ENCODE measurements around the gene NHSL1.

DNA sequence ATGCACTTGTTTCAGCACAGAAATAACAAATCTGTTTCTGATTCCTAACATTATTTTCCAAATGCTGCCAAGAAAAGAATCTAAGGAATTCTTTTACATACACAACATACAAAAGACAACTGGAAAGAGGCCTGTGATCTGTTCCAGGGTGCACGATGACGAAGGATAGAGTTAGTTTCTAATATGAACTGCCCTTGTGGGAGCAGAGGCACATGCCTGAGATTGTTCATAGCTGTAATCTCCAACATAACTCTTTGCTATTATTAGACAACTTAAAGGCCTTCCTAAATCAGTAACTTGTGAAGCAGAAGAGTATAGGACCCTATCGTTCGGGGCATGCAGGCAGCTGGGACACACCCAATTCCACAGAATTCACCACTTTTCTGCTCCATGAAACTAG is 41.2 kb upstream of the NHSL1 start:
- TF ChIP-seq EZH2 (optimal IDR thresholded peaks at IDR 0.05; ENCODE audit: low read depth, low read length) = no peak
- TF ChIP-seq, protein P1, sequence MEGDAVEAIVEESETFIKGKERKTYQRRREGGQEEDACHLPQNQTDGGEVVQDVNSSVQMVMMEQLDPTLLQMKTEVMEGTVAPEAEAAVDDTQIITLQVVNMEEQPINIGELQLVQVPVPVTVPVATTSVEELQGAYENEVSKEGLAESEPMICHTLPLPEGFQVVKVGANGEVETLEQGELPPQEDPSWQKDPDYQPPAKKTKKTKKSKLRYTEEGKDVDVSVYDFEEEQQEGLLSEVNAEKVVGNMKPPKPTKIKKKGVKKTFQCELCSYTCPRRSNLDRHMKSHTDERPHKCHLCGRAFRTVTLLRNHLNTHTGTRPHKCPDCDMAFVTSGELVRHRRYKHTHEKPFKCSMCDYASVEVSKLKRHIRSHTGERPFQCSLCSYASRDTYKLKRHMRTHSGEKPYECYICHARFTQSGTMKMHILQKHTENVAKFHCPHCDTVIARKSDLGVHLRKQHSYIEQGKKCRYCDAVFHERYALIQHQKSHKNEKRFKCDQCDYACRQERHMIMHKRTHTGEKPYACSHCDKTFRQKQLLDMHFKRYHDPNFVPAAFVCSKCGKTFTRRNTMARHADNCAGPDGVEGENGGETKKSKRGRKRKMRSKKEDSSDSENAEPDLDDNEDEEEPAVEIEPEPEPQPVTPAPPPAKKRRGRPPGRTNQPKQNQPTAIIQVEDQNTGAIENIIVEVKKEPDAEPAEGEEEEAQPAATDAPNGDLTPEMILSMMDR (IDR thresholded peaks at IDR 0.05; ENCODE audit: low read length) = no peak

Measured in MM.1S (cell line).